HepG2 (cell line): Measurements from ENCODE around the gene LDHAL6B. TPM values are rescaled to one million over a fixed set of nuclear protein-coding genes. Genes with fewer than 3 reads are reported as not detected.

Source experiments
- ATAC-seq: fragments of 200-7000 bp; cut with Tn5 transposase; 3 replicates; pipeline ENCODE4 v1.9.1; 2020; ENCODE audit warnings: mild to moderate bottlenecking, moderate library complexity
- BruUV-seq: library from RNA; stranded (reverse); fragments of 400-500 nt; replicated peaks from 2 replicates; lab custom pipeline; 2021; lab: Mats Ljungman, UMichigan
- CTCF ChIA-PET: fragments of 300-600 bp; formaldehyde crosslinking; extraction: SDS; loops from one replicate; lab custom pipeline; 2021; ENCODE audit warnings: low total read pairs, inconsistent platforms, low intra/inter-chr PET ratio; lab: Yijun Ruan, JAX
- POLR2A ChIA-PET: fragments of 350-600 bp; sonication (Branson Sonifier 250); formaldehyde crosslinking; loops from one replicate; lab custom pipeline; 2020; ENCODE audit warnings: antibody characterized with exemption, inconsistent platforms; lab: Yijun Ruan, JAX
- DNase-seq: peaks from one replicate; pipeline ENCODE4 v3.0.0-alpha.2; 2015; ENCODE audit warnings: low spot score
- FAIRE-seq: peaks from 3 replicates; lab custom pipeline; 2011; peaks lifted over from hg19 to GRCh38; lab: Jason Lieb, UNC
- H2AFZ ChIP-seq: one replicate; pipeline ENCODE4 v1.6.1; 2011; ENCODE audit warnings: low read length, inconsistent platforms
- H3K27ac ChIP-seq: fragments of 300-600 bp; 3 replicates; pipeline ENCODE4 v1.8.0; 2011; ENCODE audit warnings: mixed run types, mild to moderate bottlenecking, mixed read lengths, low read length, inconsistent platforms; ENCODE audit not compliant: insufficient read depth; ENCODE audit errors: extremely low read length
- H3K27me3 ChIP-seq, 2 experiments: fragments of 200-600 bp in 1 of 2; 2 replicates in 1 of 2; 3 replicates in 1 of 2; pipeline versions ENCODE4 v1.6.0 to v1.8.0; 2011; ENCODE audit warnings: low read length in 2 of 2, mild to moderate bottlenecking in 2 of 2, moderate library complexity in 2 of 2, inconsistent platforms in 1 of 2; ENCODE audit not compliant: insufficient read depth in 2 of 2, control insufficient read depth in 1 of 2
- H3K36me3 ChIP-seq, 2 experiments: fragments of 200-600 bp in 1 of 2; replicated peaks in 1 of 2; 2 replicates in 1 of 2; 3 replicates in 1 of 2; pipeline versions ENCODE4 v1.5.1 to v1.8.0; 2011; ENCODE audit warnings: low read length in 2 of 2, inconsistent platforms in 1 of 2; ENCODE audit not compliant: insufficient read depth in 2 of 2, control insufficient read depth in 1 of 2
- H3K4me1 ChIP-seq: 2 replicates; pipeline ENCODE4 v1.5.1; 2012; ENCODE audit warnings: low read length, inconsistent platforms; ENCODE audit not compliant: insufficient read depth
- H3K4me2 ChIP-seq: 2 replicates; pipeline ENCODE4 v1.6.0; 2011; ENCODE audit warnings: low read depth, low read length, inconsistent platforms
- H3K4me3 ChIP-seq, 3 experiments: fragments of 200-600 bp in 1 of 3; sonication (generic), shearing (Covaris generic) in 1 of 3; replicated peaks in 1 of 3; 2 replicates each; pipeline ENCODE4 v1.5.1; 2011 to 2016; ENCODE audit warnings: low read length in 3 of 3, inconsistent platforms in 2 of 3, low read depth in 2 of 3, mild to moderate bottlenecking in 2 of 3, control low read depth in 1 of 3, mixed read lengths in 1 of 3; ENCODE audit not compliant: insufficient read depth in 1 of 3
- H3K79me2 ChIP-seq: one replicate; pipeline ENCODE4 v1.6.1; 2011; ENCODE audit warnings: low read length, inconsistent platforms; ENCODE audit not compliant: insufficient read depth
- H3K9ac ChIP-seq: 2 replicates; pipeline ENCODE4 v1.6.0; 2011; ENCODE audit warnings: mild to moderate bottlenecking, low read depth, low read length, inconsistent platforms; ENCODE audit not compliant: insufficient read depth
- H3K9me3 ChIP-seq: 2 replicates; pipeline ENCODE4 v1.5.1; 2012; ENCODE audit warnings: mild to moderate bottlenecking, low read length
- H4K20me1 ChIP-seq: 2 replicates; pipeline ENCODE4 v1.6.0; 2011; ENCODE audit warnings: inconsistent platforms, mild to moderate bottlenecking, low read length, moderate library complexity; ENCODE audit not compliant: insufficient read depth
- CBX5 ChIP-seq: sonication (generic); formaldehyde crosslinking; IDR thresholded peaks from 2 replicates; pipeline ENCODE4 v1.4.0; 2020; ENCODE audit warnings: missing genetic modification reagents, borderline replicate concordance
- EHMT2 ChIP-seq: fragments of 200-600 bp; sonication (generic); IDR thresholded peaks from 2 replicates; pipeline ENCODE4 v1.7.0; 2017; ENCODE audit warnings: antibody characterized with exemption, low read depth, low read length, borderline replicate concordance
- PAX8 ChIP-seq: sonication (generic); formaldehyde crosslinking; IDR thresholded peaks from 2 replicates; pipeline ENCODE4 v1.8.0; 2022; ENCODE audit warnings: mild to moderate bottlenecking, missing genetic modification reagents, borderline replicate concordance
- POGZ ChIP-seq: sonication (generic); formaldehyde crosslinking; IDR thresholded peaks from 2 replicates; pipeline ENCODE4 v1.4.0; 2020; ENCODE audit warnings: mild to moderate bottlenecking, missing genetic modification reagents
- RBFOX2 ChIP-seq: fragments of 200-400 bp; formaldehyde crosslinking; IDR thresholded peaks from 2 replicates; pipeline ENCODE4 v1.6.1; 2017; ENCODE audit warnings: low read depth, mild to moderate bottlenecking, low read length
- ZNF333 ChIP-seq: sonication (generic); formaldehyde crosslinking; IDR thresholded peaks from 2 replicates; pipeline ENCODE4 v1.4.0; 2020; ENCODE audit warnings: mild to moderate bottlenecking, missing genetic modification reagents, borderline replicate concordance
- WGBS: methylation state at CpG from one replicate; pipeline ENCODE4 v1.1.6; 2017; ENCODE audit warnings: low lambda C conversion rate; 5-methylcytosine and 5-hydroxymethylcytosine counted together
- in situ Hi-C: cut with HindIII; loops from 2 replicates; pipeline ENCODE4 v1.10.0; 2017; ENCODE audit warnings: low pct_unique_long_range_greater_than_20kb; ENCODE audit not compliant: extremely low pct_ligation_motif_present
- intact Hi-C: fragments of 100-400 bp; cut with micrococcal nuclease; formaldehyde crosslinking; loops from one replicate; pipeline ENCODE4 v1.10.0; 2022; ENCODE audit not compliant: unreplicated experiment
- polyA plus RNA-seq, 8 experiments: library from polyadenylated mRNA; depleted of rRNA in 3 of 8; stranded (reverse) in 7 of 8; unstranded in 1 of 8; fragments of >200 nt; fragmentation: Illumina TruSeq in 4 of 8; extraction: Trizol in 4 of 8; gene quantifications; 2 replicates each; pipeline versions ENCODE4 v1.2.1 to v1.2.3, GENCODE V29; 2011 to 2016; ENCODE audit warnings: low read depth in 4 of 8, missing spikeins in 1 of 8, mixed read lengths in 1 of 8; ENCODE audit not compliant: insufficient read depth in 1 of 8
- total RNA-seq, 5 experiments: library from RNA; depleted of rRNA; stranded (reverse); fragments of >200 nt; fragmentation: Illumina TruSeq; extraction: Trizol; gene quantifications; 2 replicates each; pipeline ENCODE4 v1.2.3, GENCODE V29; 2016; ENCODE audit warnings: low read depth in 1 of 5
- TF ChIP-seq, protein P1 (sequence below): IDR thresholded peaks from 2 replicates; pipeline ENCODE4 v1.6.1; 2016; ENCODE audit warnings: low read depth, borderline replicate concordance
- TF ChIP-seq, protein P2 (sequence below): sonication (generic); formaldehyde crosslinking; IDR thresholded peaks from 2 replicates; pipeline ENCODE4 v1.4.0; 2020; ENCODE audit warnings: missing genetic modification reagents, mild to moderate bottlenecking, borderline replicate concordance
- TF ChIP-seq, protein P3 (sequence below): sonication (generic); formaldehyde crosslinking; IDR thresholded peaks from 2 replicates; pipeline ENCODE4 v1.4.0; 2020; ENCODE audit warnings: missing genetic modification reagents, borderline replicate concordance

Gene LDHAL6B
- total and polyA plus RNA-seq, 2 of the 13 experiments (the other 11 are each of a cell fraction or from before 2014, with no cell fraction given) = not detected

DNA sequence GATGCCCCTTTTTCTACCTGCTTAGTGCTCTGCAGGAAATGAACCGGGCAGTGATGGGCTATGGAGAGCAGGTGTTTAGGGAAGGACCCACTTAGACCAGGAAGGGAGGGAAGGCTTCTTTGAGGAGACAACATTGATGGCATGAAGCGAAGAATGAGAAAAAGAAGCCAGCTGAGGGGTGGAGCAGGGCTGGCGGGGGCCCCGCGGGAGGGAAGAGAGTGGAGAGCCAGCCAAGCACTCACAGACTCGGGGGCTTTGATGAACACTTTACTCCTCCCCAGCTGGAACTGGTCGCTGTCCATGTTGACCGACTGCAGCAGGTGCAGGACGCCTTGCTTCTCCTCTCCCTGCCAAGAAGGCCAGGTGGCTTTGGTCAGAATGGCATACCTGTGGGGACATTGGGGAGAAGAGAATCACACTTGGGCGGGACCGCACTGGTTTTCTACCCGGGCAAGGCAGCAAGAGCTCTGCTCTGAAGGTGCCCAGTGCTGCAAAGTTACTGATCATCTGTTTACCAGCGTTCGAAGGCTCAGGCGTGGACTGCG lies 28.4 kb upstream of the LDHAL6B start:
- Histone ChIP-seq H4K20me1 (no peaks in the 10 kb centered on the region), H3K27ac (no peak overlapping the region), H3K4me2 (no peak overlapping the region), H3K9me3 (peaks cover 13% of the 10 kb centered on the region), H2AFZ (no peak overlapping the region), H3K4me1 (no peaks in the 10 kb centered on the region), H3K79me2 (no peaks in the 10 kb centered on the region), H3K36me3 (peaks cover 4 to 8% of the 10 kb centered on the region in 2 experiments; a peak in 2 of 5 replicates), H3K9ac (no peak overlapping the region), H3K27me3 (no peaks in the 10 kb centered on the region), H3K4me3 (no peak overlapping the region)
- ChIA-PET CTCF (no interaction called here), POLR2A (no interaction called here)
- BruUV-seq = no TSS peak
- in situ Hi-C loops = no loop called here
- no peak for DNase-seq
- TF ChIP-seq RBFOX2 (no peak), PAX8 (no peak), POGZ (CRISPR knock-in tag) (no peak), CBX5 (CRISPR knock-in tag) (no peak), EHMT2 (no peak), ZNF333 (CRISPR knock-in tag) (no peak)
- TF ChIP-seq, protein P1, sequence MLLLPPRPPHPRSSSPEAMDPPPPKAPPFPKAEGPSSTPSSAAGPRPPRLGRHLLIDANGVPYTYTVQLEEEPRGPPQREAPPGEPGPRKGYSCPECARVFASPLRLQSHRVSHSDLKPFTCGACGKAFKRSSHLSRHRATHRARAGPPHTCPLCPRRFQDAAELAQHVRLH (CRISPR knock-in tag) = no peak
- TF ChIP-seq, protein P2, sequence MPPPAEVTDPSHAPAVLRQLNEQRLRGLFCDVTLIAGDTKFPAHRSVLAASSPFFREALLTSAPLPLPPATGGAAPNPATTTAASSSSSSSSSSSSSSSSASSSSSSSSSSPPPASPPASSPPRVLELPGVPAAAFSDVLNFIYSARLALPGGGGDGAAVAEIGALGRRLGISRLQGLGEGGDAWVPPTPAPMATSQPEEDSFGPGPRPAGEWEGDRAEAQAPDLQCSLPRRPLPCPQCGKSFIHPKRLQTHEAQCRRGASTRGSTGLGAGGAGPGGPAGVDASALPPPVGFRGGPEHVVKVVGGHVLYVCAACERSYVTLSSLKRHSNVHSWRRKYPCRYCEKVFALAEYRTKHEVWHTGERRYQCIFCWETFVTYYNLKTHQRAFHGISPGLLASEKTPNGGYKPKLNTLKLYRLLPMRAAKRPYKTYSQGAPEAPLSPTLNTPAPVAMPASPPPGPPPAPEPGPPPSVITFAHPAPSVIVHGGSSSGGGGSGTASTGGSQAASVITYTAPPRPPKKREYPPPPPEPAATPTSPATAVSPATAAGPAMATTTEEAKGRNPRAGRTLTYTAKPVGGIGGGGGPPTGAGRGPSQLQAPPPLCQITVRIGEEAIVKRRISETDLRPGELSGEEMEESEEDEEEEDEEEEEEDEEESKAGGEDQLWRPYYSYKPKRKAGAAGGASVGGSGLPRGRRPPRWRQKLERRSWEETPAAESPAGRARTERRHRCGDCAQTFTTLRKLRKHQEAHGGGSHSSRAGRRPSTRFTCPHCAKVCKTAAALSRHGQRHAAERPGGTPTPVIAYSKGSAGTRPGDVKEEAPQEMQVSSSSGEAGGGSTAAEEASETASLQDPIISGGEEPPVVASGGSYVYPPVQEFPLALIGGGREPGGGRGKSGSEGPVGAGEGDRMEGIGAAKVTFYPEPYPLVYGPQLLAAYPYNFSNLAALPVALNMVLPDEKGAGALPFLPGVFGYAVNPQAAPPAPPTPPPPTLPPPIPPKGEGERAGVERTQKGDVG (CRISPR knock-in tag) = no peak
- TF ChIP-seq, protein P3, sequence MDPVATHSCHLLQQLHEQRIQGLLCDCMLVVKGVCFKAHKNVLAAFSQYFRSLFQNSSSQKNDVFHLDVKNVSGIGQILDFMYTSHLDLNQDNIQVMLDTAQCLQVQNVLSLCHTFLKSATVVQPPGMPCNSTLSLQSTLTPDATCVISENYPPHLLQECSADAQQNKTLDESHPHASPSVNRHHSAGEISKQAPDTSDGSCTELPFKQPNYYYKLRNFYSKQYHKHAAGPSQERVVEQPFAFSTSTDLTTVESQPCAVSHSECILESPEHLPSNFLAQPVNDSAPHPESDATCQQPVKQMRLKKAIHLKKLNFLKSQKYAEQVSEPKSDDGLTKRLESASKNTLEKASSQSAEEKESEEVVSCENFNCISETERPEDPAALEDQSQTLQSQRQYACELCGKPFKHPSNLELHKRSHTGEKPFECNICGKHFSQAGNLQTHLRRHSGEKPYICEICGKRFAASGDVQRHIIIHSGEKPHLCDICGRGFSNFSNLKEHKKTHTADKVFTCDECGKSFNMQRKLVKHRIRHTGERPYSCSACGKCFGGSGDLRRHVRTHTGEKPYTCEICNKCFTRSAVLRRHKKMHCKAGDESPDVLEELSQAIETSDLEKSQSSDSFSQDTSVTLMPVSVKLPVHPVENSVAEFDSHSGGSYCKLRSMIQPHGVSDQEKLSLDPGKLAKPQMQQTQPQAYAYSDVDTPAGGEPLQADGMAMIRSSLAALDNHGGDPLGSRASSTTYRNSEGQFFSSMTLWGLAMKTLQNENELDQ = no peak
- no peak for FAIRE-seq
- ATAC-seq = no peak
- intact Hi-C loops = no loop called here
- 98% methylated on average over 11 of the region's 16 CpGs for WGBS
